Measurements from ENCODE around the gene KRTAP10-10. TPM values are rescaled to one million over a fixed set of nuclear protein-coding genes. Genes with fewer than 3 reads are reported as not detected.

KRTAP10-10 gene
- total and polyA plus RNA-seq, 2 of the 8 experiments (the other 6 are each of a cell fraction or from before 2014, with no cell fraction given) = not detected

GRCh38 chr21:44666401-44667320, 29.5 kb downstream of the KRTAP10-10 start, which contains the start of gene KRTAP12-2 (continued):
- TF ChIP-seq CHD7 (IDR thresholded peaks at IDR 0.05; ENCODE audit: insufficient replicate concordance, low read length) = no peak

Data from H1 (cell line).